GM12878 (cell line): ENCODE data around the gene ZNF629. TPM values are rescaled to one million over a fixed set of nuclear protein-coding genes. Genes with fewer than 3 reads are reported as not detected.

Source experiments
- ATAC-seq: fragments of 200-7000 bp; cut with Tn5 transposase; 3 replicates; pipeline ENCODE4 v1.9.1; 2020; ENCODE audit warnings: mild to moderate bottlenecking, moderate library complexity
- BruUV-seq: library from RNA; stranded (reverse); fragments of 400-500 nt; replicated peaks from 2 replicates; lab custom pipeline; 2021; lab: Mats Ljungman, UMichigan
- CTCF ChIA-PET: fragments of 300-600 bp; sonication (Branson Sonifier 250); formaldehyde crosslinking; extraction: SDS; loops from one replicate; lab custom pipeline; 2021; ENCODE audit warnings: inconsistent platforms; lab: Yijun Ruan, JAX
- POLR2A ChIA-PET: fragments of 350-600 bp; formaldehyde crosslinking; extraction: SDS; loops from one replicate; lab custom pipeline; 2021; ENCODE audit warnings: inconsistent platforms; lab: Charles Lee
- RAD21 ChIA-PET: fragments of 300-600 bp; sonication (Branson Sonifier 250); formaldehyde crosslinking; loops from one replicate; lab custom pipeline; 2023; ENCODE audit warnings: antibody characterized with exemption; ENCODE audit not compliant: unreplicated experiment; lab: Charles Lee
- SMC1A ChIA-PET: fragments of 300-600 bp; sonication (Branson Sonifier 250); formaldehyde crosslinking; loops from one replicate; lab custom pipeline; 2023; ENCODE audit not compliant: unreplicated experiment, uncharacterized antibody; lab: Charles Lee
- DNase-seq: peaks from one replicate; pipeline ENCODE4 v3.0.0-alpha.2; 2011; ENCODE audit warnings: low read depth, low spot score
- FAIRE-seq: peaks from 3 replicates; lab custom pipeline; 2011; peaks lifted over from hg19 to GRCh38; lab: Jason Lieb, UNC
- H2AFZ ChIP-seq: 2 replicates; pipeline ENCODE4 v1.6.0; 2011; ENCODE audit warnings: low read depth, low read length, control low read depth; ENCODE audit not compliant: control insufficient read depth
- H3K27ac ChIP-seq: 2 replicates; pipeline ENCODE4 v1.5.1; 2011; ENCODE audit warnings: control low read depth; ENCODE audit not compliant: control insufficient read depth, insufficient read depth
- H3K27me3 ChIP-seq, 2 experiments: replicated peaks in 1 of 2; 2 replicates each; pipeline versions ENCODE4 v1.6.0 to v1.6.1; 2011; ENCODE audit warnings: low read length in 1 of 2; ENCODE audit not compliant: control insufficient read depth in 2 of 2, insufficient read depth in 2 of 2
- H3K36me3 ChIP-seq, 2 experiments: 2 replicates each; pipeline ENCODE4 v1.5.1; 2011; ENCODE audit warnings: low read length in 1 of 2; ENCODE audit not compliant: control insufficient read depth in 2 of 2, insufficient read depth in 2 of 2
- H3K4me1 ChIP-seq: 2 replicates; pipeline ENCODE4 v1.6.1; 2011; ENCODE audit warnings: mild to moderate bottlenecking, low read length, moderate library complexity, mixed read lengths; ENCODE audit not compliant: control insufficient read depth, insufficient read depth
- H3K4me2 ChIP-seq: 2 replicates; pipeline ENCODE4 v1.6.0; 2011; ENCODE audit warnings: control low read depth; ENCODE audit not compliant: control insufficient read depth, insufficient read depth
- H3K4me3 ChIP-seq: fragments of 200-600 bp; sonication (generic); 2 replicates; pipeline ENCODE4 v1.5.1; 2016
- H3K79me2 ChIP-seq: 2 replicates; pipeline ENCODE4 v1.6.0; 2011; ENCODE audit warnings: low read length; ENCODE audit not compliant: control insufficient read depth, insufficient read depth
- H3K9ac ChIP-seq: 2 replicates; pipeline ENCODE4 v1.8.0; 2011; ENCODE audit warnings: low read length, control low read depth, mixed read lengths; ENCODE audit not compliant: control insufficient read depth, insufficient read depth
- H3K9me3 ChIP-seq: replicated peaks from 3 replicates; pipeline ENCODE4 v1.5.1; 2011; ENCODE audit warnings: mild to moderate bottlenecking, low read length; ENCODE audit not compliant: control insufficient read depth, insufficient read depth
- H4K20me1 ChIP-seq: 2 replicates; pipeline ENCODE4 v1.6.0; 2011; ENCODE audit not compliant: control insufficient read depth, insufficient read depth
- CHD2 ChIP-seq: IDR thresholded peaks from 2 replicates; pipeline ENCODE4 v1.6.1; 2011; ENCODE audit warnings: low read depth, low read length, improper control_type of control experiment, borderline replicate concordance
- E2F4 ChIP-seq: IDR thresholded peaks from 2 replicates; pipeline ENCODE4 v1.6.1; 2012; ENCODE audit warnings: low read depth, low read length, improper control_type of control experiment
- HDGF ChIP-seq: fragments of 450-650 bp; IDR thresholded peaks from 2 replicates; pipeline ENCODE4 v1.6.1; 2016; ENCODE audit warnings: antibody characterized with exemption
- NFXL1 ChIP-seq: fragments of 450-650 bp; IDR thresholded peaks from 2 replicates; pipeline ENCODE4 v1.6.1; 2017; ENCODE audit warnings: antibody characterized with exemption, mild to moderate bottlenecking, borderline replicate concordance
- PAX8 ChIP-seq: fragments of 450-650 bp; IDR thresholded peaks from 2 replicates; pipeline ENCODE4 v1.6.1; 2017; ENCODE audit warnings: mild to moderate bottlenecking, moderate library complexity
- STAT3 ChIP-seq: IDR thresholded peaks from 2 replicates; pipeline ENCODE4 v1.6.1; 2011; ENCODE audit warnings: low read depth, low read length, improper control_type of control experiment
- TAF1 ChIP-seq: IDR thresholded peaks from 2 replicates; pipeline ENCODE4 v1.6.1; 2011; ENCODE audit warnings: mild to moderate bottlenecking, low read depth, low read length, borderline replicate concordance
- ZBTB40 ChIP-seq: fragments of 450-650 bp; IDR thresholded peaks from 2 replicates; pipeline ENCODE4 v1.6.1; 2016; ENCODE audit warnings: mild to moderate bottlenecking, moderate library complexity, borderline replicate concordance
- ZNF24 ChIP-seq: fragments of 450-650 bp; IDR thresholded peaks from 2 replicates; pipeline ENCODE4 v1.6.1; 2017; ENCODE audit warnings: antibody characterized with exemption, mild to moderate bottlenecking
- ZSCAN29 ChIP-seq: fragments of 450-650 bp; IDR thresholded peaks from 2 replicates; pipeline ENCODE4 v1.6.1; 2017; ENCODE audit warnings: mild to moderate bottlenecking, moderate library complexity
- WGBS: methylation state at CpG from one replicate; pipeline ENCODE4 v1.1.6; 2016; ENCODE audit warnings: low lambda C conversion rate; ENCODE audit not compliant: insufficient replicate concordance, insufficient coverage; ENCODE audit errors: missing lambda C conversion rate; 5-methylcytosine and 5-hydroxymethylcytosine counted together
- in situ Hi-C: fragments of 300-500 bp; cut with MboI; formaldehyde crosslinking; loops from 9 replicates; pipeline ENCODE4 v1.14.3; 2018; ENCODE audit warnings: mixed read lengths
- intact Hi-C: fragments of 100-400 bp; cut with micrococcal nuclease; formaldehyde crosslinking; loops from one replicate; pipeline ENCODE4 v1.14.2; 2022; ENCODE audit not compliant: unreplicated experiment
- polyA plus RNA-seq, 11 experiments: library from polyadenylated mRNA; depleted of rRNA in 4 of 11; unstranded in 6 of 11; stranded (reverse) in 5 of 11; fragments of >200 nt; fragmentation: Nextera tagmentation in 4 of 11; fragmentation: Illumina TruSeq in 1 of 11; extraction: Ambion mirVana in 4 of 11; extraction: Trizol in 1 of 11; gene quantifications; 1 replicate in 1 of 11; 2 replicates in 10 of 11; pipeline versions ENCODE4 v1.2.1 to v1.2.3, GENCODE V29; 2011 to 2016; ENCODE audit warnings: inconsistent platforms in 2 of 11, missing spikeins in 2 of 11, low read depth in 1 of 11
- total RNA-seq, 4 experiments: library from RNA; depleted of rRNA in 3 of 4; stranded (reverse); fragments of >200 nt in 3 of 4; fragmentation: Illumina TruSeq in 1 of 4; extraction: Trizol in 1 of 4; gene quantifications; 2 replicates each; pipeline versions ENCODE4 v1.2.1 to v1.2.3, GENCODE V29; 2013 to 2021

Gene ZNF629
- total and polyA plus RNA-seq, 10 of the 15 experiments (the other 5 are each of a cell fraction or from before 2014, with no cell fraction given) = 0.02 to 0.69 (median 0.40) TPM

- no peaks in the 10 kb centered on the region for H3K9me3 ChIP-seq
- H2AFZ ChIP-seq = no peak overlapping the region
- no peaks in the 10 kb centered on the region for H3K27me3 ChIP-seq
- CTCF ChIA-PET = no interaction called here
- DNase-seq (no peak), ATAC-seq (no peak), FAIRE-seq (no peak)
- WGBS = 96% methylated on average over 29 of the region's 29 CpGs
- no peak overlapping the region for H3K4me2 ChIP-seq
- no TSS peak for BruUV-seq
- TF ChIP-seq NFXL1 (no peak), TAF1 (no peak), ZSCAN29 (no peak)
- intact Hi-C loops (no loop called here), in situ Hi-C loops (loop anchor here (25.0 kb wide), 1 partner anchor 1121 kb away; no protein-coding TSS in a partner anchor)
- H3K4me1 ChIP-seq = peaks cover 6% of the 10 kb centered on the region
- SMC1A ChIA-PET = no interaction called here
- POLR2A ChIA-PET = no interaction called here
- H4K20me1 ChIP-seq = no peaks in the 10 kb centered on the region
- RAD21 ChIA-PET = no interaction called here
- no peak overlapping the region for H3K4me3 ChIP-seq
- peaks cover 15% of the 10 kb centered on the region for H3K79me2 ChIP-seq
- no peak overlapping the region for H3K9ac ChIP-seq
- peaks cover 38 to 45% of the 10 kb centered on the region in 2 experiments; a peak in 3 of 4 replicates for H3K36me3 ChIP-seq
- H3K27ac ChIP-seq = no peak overlapping the region
Observed at GRCh38 chr16:30766206-30766932, 20.6 kb downstream of the ZNF629 start.

GRCh38 chr16:30764816-30765465 lies 22.1 kb downstream of the ZNF629 start:
- intact Hi-C loops = loop anchor here (5.0 kb wide), 2 partner anchors 108 to 157 kb away; partner anchors contain the start of genes FBRS and FBXL19
- no peak overlapping the region for H3K9ac ChIP-seq
- SMC1A ChIA-PET = interaction anchor here (0.6 to 1.1 kb wide), 2 partner anchors 14 to 17 kb away, joined by 3 read pairs; partner anchors contain the start of gene PHKG2
- TF ChIP-seq CHD2 (no peak), PAX8 (no peak), E2F4 (no peak), ZNF24 (no peak), ZBTB40 (no peak), STAT3 (no peak), HDGF (no peak)

More at GRCh38 chr16:30764816-30765465, 22.1 kb downstream of the ZNF629 start:
- WGBS = 100% methylated on average over 12 of the region's 12 CpGs
- ATAC-seq (no peak), DNase-seq (no peak), FAIRE-seq (no peak)
- in situ Hi-C loops = loop anchor here (25.0 kb wide), 1 partner anchor 1122 kb away; no protein-coding TSS in a partner anchor
- RAD21 ChIA-PET = no interaction called here
- peaks cover 9% of the 10 kb centered on the region for H3K4me1 ChIP-seq
- H4K20me1 ChIP-seq = no peaks in the 10 kb centered on the region
- no TSS peak for BruUV-seq
- no peaks in the 10 kb centered on the region for H3K9me3 ChIP-seq
- POLR2A ChIA-PET = no interaction called here
- H3K27me3 ChIP-seq = no peaks in the 10 kb centered on the region
- CTCF ChIA-PET = no interaction called here
- no peak overlapping the region for H3K4me3 ChIP-seq
- H3K79me2 ChIP-seq = peaks cover 15% of the 10 kb centered on the region
- H2AFZ ChIP-seq = no peak overlapping the region
- no peak overlapping the region for H3K27ac ChIP-seq
- H3K36me3 ChIP-seq = peaks cover 36 to 39% of the 10 kb centered on the region in 2 experiments; a peak in 3 of 4 replicates
- H3K4me2 ChIP-seq = no peak overlapping the region
